Loucy (cell line): ENCODE results near the gene P2RX1.

Experiments
- H2AFZ ChIP-seq: fragments of 200-600 bp; sonication (generic); 2 replicates; pipeline ENCODE4 v1.6.0; 2016; ENCODE audit warnings: antibody characterized with exemption, mild to moderate bottlenecking, low read length, moderate library complexity
- H3F3A ChIP-seq: fragments of 200-600 bp; 2 replicates; pipeline ENCODE4 v1.6.0; 2016; ENCODE audit warnings: antibody characterized with exemption, low read depth, mild to moderate bottlenecking
- H3K27me3 ChIP-seq: fragments of 200-600 bp; sonication (generic); 2 replicates; pipeline ENCODE4 v1.6.1; 2014; ENCODE audit warnings: low read length, mild to moderate bottlenecking; ENCODE audit not compliant: insufficient read depth, poor library complexity, severe bottlenecking
- H3K36me3 ChIP-seq: fragments of 200-600 bp; sonication (generic); 2 replicates; pipeline ENCODE4 v1.6.1; 2016; ENCODE audit warnings: low read length; ENCODE audit not compliant: insufficient read depth
- H3K4me1 ChIP-seq: fragments of 200-600 bp; sonication (generic); 2 replicates; pipeline ENCODE4 v1.5.1; 2014; ENCODE audit warnings: low read length, mild to moderate bottlenecking; ENCODE audit not compliant: insufficient read depth, poor library complexity, severe bottlenecking
- H3K4me2 ChIP-seq: fragments of 200-600 bp; sonication (generic); 2 replicates; pipeline ENCODE4 v1.6.0; 2014; ENCODE audit warnings: antibody characterized with exemption, low read length, low read depth, mild to moderate bottlenecking; ENCODE audit not compliant: poor library complexity, severe bottlenecking
- H3K4me3 ChIP-seq: fragments of 200-600 bp; sonication (generic); 2 replicates; pipeline ENCODE4 v1.5.1; 2014; ENCODE audit warnings: low read length, mild to moderate bottlenecking, mixed read lengths; ENCODE audit not compliant: poor library complexity, severe bottlenecking
- H3K79me2 ChIP-seq: fragments of 200-600 bp; sonication (generic); 2 replicates; pipeline ENCODE4 v1.6.1; 2014; ENCODE audit warnings: low read length; ENCODE audit not compliant: insufficient read depth
- H3K9ac ChIP-seq: fragments of 200-600 bp; sonication (generic); 2 replicates; pipeline ENCODE4 v1.6.0; 2014; ENCODE audit warnings: mild to moderate bottlenecking, low read depth, low read length, moderate library complexity; ENCODE audit not compliant: poor library complexity, severe bottlenecking
- H3K9me2 ChIP-seq: fragments of 200-600 bp; sonication (generic); replicated peaks from 2 replicates; pipeline ENCODE4 v1.6.1; 2016; ENCODE audit warnings: low read depth, low read length, mixed read lengths
- H3K9me3 ChIP-seq: fragments of 200-600 bp; sonication (generic); 2 replicates; pipeline ENCODE4 v1.6.1; 2014; ENCODE audit warnings: mild to moderate bottlenecking, antibody characterized with exemption, low read length, low read depth; ENCODE audit not compliant: insufficient read depth
- H4K20me1 ChIP-seq: fragments of 200-600 bp; sonication (generic); 2 replicates; pipeline ENCODE4 v1.6.0; 2014; ENCODE audit warnings: antibody characterized with exemption, low read length, mild to moderate bottlenecking; ENCODE audit not compliant: insufficient read depth, poor library complexity, severe bottlenecking
- EZH2phosphoT487 ChIP-seq: fragments of 200-600 bp; IDR thresholded peaks from 2 replicates; pipeline ENCODE4 v1.6.1; 2018; ENCODE audit warnings: antibody characterized with exemption, mild to moderate bottlenecking, moderate library complexity, borderline replicate concordance
- TF ChIP-seq, protein P1 (sequence below): fragments of 200-600 bp; sonication (generic); conservative IDR thresholded peaks from 2 replicates; pipeline ENCODE4 v1.5.1; 2014; ENCODE audit warnings: mild to moderate bottlenecking, antibody characterized with exemption, low read length

The P2RX1 gene

DNA sequence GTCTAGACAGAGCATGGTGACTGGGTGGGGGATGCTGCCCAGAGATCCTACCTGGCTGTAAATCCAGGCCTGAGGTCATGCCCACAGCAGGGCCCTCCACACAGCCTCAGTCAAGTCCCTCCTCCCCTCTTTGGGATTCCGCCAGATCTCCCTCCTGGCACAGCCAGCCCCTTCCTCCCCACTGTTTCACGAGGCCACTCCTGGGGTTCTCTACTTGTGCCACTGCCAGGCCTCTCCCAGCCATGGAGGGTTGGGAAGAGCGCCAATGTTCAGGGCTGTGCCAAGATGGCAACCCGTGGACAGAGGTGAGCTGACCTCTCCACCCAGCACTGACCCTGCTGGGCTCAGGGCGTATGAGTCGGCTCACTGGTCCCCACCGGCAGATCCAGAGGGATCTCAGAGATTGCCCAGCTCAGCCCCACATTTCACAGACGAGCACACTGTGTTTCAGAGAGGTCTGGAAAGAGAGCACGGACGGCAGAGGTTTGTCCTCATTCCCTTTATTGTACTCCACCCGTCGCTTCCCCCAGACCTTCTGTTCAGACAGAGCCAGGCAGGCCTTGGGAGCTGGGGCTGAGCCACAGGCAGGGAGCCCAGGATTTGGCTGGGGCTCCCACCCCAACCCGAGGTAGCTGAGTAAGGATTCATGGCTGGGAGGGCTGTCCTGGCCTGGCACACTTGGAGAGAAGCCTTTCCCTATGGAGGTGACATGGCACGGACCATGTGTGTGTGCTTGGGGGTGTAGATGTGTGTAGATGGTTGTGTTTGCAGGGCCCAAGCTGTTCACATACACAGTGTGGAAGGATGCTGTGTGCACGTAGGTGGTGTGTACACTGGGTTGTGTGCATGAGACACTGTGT is 19.9 kb downstream of the P2RX1 start:
- Histone ChIP-seq H3K9ac (no peak overlapping the region), H3K4me3 (no peak overlapping the region), H3K9me3 (no peaks in the 10 kb centered on the region), H3K4me1 (peaks cover 7% of the 10 kb centered on the region), H3K79me2 (no peaks in the 10 kb centered on the region), H3K27me3 (no peaks in the 10 kb centered on the region), H4K20me1 (no peaks in the 10 kb centered on the region), H2AFZ (no peak overlapping the region), H3K9me2 (no peaks in the 10 kb centered on the region), H3F3A (no peaks in the 10 kb centered on the region), H3K4me2 (no peak overlapping the region), H3K36me3 (peaks cover 5% of the 10 kb centered on the region; the same call in 1 of the 2 replicates)
- TF ChIP-seq, protein P1, sequence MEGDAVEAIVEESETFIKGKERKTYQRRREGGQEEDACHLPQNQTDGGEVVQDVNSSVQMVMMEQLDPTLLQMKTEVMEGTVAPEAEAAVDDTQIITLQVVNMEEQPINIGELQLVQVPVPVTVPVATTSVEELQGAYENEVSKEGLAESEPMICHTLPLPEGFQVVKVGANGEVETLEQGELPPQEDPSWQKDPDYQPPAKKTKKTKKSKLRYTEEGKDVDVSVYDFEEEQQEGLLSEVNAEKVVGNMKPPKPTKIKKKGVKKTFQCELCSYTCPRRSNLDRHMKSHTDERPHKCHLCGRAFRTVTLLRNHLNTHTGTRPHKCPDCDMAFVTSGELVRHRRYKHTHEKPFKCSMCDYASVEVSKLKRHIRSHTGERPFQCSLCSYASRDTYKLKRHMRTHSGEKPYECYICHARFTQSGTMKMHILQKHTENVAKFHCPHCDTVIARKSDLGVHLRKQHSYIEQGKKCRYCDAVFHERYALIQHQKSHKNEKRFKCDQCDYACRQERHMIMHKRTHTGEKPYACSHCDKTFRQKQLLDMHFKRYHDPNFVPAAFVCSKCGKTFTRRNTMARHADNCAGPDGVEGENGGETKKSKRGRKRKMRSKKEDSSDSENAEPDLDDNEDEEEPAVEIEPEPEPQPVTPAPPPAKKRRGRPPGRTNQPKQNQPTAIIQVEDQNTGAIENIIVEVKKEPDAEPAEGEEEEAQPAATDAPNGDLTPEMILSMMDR, result no peak

DNA sequence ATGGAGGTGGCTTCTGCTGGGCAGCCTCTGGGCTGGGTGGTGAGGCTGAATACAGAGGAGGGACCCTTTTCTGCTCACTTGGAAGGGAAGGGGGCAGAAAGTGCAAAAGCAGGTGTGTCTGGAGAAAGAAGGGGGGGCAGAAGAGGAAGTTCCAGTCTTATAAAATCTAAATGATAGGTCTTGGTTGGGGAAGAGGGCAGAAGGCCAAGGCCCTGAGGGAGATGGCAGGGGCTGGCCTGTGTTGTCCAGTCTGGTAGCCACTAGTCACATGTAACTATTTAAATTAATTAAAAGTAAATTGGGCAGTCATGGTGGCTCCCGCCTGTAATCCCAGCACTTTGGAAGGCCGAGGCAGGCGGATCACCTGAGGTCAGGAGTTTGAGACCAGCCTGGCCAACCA is 20.9 kb downstream of the P2RX1 start:
- H3K9ac ChIP-seq, result no peak overlapping the region
- TF ChIP-seq EZH2phosphoT487, result no peak
- TF ChIP-seq, protein P1, result no peak

DNA sequence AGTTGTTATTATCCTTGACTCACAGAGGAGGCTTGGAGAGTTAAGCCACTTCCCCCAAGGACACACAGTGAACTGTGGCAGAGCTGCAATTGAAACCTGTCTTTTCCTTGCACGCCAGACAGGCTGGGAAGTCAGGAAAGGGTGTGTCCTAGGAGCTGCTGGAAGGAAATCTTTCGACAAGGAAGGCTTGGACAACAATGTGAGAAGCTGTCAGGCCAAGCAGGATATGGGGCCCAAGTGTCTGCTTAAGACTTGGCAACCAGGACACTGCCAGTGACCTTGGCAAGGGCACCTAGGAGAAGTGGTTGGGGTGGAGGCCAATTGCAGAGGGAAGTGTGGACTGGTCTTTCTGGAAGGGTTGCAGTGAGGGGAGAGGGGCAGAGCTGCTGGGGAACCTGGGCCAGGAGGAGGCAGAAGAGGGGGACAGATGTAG is 21.3 kb downstream of the P2RX1 start:
- Histone ChIP-seq H3K9me3 (no peaks in the 10 kb centered on the region), H3K9ac (no peak overlapping the region)

More for the DNA sequence above, 20.9 kb downstream of the P2RX1 start:
- no peaks in the 10 kb centered on the region for H3K9me3 ChIP-seq
- H3K36me3 ChIP-seq, result peaks cover 5% of the 10 kb centered on the region; the same call in 1 of the 2 replicates
- H3K9me2 ChIP-seq, result no peaks in the 10 kb centered on the region
- no peaks in the 10 kb centered on the region for H3F3A ChIP-seq
- no peaks in the 10 kb centered on the region for H4K20me1 ChIP-seq
- no peaks in the 10 kb centered on the region for H3K27me3 ChIP-seq
- peaks cover 7% of the 10 kb centered on the region for H3K4me1 ChIP-seq
- H3K4me2 ChIP-seq, result no peak overlapping the region
- H2AFZ ChIP-seq, result no peak overlapping the region
- H3K79me2 ChIP-seq, result no peaks in the 10 kb centered on the region
- no peak overlapping the region for H3K4me3 ChIP-seq

More for the DNA sequence above, 21.3 kb downstream of the P2RX1 start:
- Histone ChIP-seq H3F3A (no peaks in the 10 kb centered on the region), H3K4me2 (no peak overlapping the region), H2AFZ (no peak overlapping the region), H3K27me3 (no peaks in the 10 kb centered on the region), H3K36me3 (peaks cover 5% of the 10 kb centered on the region; the same call in 1 of the 2 replicates), H3K4me3 (no peak overlapping the region), H4K20me1 (no peaks in the 10 kb centered on the region), H3K79me2 (no peaks in the 10 kb centered on the region), H3K4me1 (peaks cover 7% of the 10 kb centered on the region), H3K9me2 (no peaks in the 10 kb centered on the region)
- TF ChIP-seq, protein P1, result no peak
- TF ChIP-seq EZH2phosphoT487, result no peak
